ENCODE measurements around the gene LIFR.

LIFR gene

DNA sequence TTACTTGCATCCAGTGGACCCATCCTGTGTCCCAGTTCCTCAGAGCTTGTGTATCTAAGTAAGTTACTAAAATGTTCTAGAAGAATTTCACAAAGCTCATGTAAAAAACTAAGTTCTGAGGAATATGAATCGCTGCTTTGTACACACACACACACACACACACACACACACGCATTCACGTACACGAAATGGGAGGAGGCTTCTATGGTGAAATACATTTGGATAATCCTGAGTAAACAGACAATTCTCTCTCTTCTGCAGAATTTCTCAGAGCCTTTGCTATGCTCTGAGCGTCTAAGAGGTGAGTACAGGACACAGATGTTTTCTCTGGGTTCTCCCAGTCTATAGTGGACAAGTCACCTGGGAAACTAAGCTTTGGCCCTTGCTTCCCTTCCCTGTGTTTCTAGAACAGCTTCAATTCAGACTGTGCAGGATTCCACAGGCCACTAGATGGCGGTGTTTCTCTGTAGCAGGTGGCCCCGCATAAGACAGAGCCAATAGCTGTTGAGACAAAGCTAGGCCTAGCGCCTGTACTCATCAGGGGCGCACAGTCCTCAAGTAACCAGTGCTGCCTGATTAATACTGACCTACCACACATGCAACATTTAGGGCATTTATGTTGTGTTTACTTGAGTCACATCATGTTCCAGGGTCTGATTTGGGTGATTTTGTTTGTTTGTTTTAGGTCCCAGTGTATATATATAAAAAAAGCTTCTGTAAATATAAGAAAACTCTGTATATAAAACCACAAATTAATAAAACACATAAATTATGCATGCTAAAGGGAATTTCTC is 114.8 kb downstream of the LIFR start:
- DNase-seq (ENCODE audit: low spot score), result peak; percentile 86

DNA sequence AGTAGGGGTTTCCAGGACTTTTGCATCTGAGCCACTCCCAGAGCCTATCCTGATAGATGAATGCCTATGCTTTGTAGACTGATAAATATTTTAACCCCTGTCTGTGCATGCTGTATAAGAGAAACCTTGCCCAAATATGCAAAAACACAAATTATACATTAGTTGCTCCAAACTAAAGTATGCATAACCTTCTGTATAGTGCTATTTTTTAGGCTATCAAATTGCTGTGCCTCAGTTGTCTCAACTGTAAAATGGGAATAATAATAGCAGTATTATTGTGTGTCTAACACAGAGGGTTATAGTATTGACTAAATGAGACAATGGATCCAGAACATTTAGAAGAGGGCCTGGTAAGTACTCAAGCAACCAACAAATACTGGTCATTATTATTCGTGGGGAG is 117.7 kb downstream of the LIFR start:
- DNase-seq (ENCODE audit: low spot score), result no peak

DNA sequence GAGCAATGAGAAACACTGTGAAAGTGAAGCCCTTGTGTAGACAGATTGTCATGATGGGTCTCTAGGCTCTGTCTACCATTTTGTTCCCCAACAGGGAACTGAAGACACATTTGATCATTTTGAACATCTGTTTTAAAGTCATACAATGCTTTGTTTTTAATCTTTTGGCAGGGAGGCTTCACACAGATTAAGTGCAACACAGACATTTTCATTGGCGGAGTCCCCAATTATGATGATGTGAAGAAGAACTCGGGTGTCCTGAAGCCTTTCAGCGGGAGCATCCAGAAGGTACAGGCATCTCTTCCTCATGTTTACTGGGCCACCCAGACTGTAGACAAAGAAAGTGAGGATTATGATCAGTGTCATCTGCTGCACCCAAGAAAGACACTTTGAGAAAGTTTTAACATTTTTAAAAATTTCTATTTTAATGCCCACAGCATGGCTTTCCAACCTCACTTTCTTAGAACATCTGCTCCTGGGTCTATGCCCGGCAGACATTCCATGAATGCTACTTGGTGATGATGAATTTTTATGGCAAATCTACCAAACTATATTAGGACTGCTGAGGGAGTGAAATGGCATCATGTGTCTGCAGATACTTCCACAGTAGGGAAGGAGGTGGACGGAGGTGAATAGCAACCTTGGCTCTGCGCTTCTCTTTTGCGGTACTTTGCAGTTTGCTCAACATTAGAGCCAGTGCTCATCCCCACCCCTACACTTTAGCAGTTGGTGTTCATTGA is 121.3 kb downstream of the LIFR start:
- no peak for DNase-seq (ENCODE audit: low spot score)

DNA sequence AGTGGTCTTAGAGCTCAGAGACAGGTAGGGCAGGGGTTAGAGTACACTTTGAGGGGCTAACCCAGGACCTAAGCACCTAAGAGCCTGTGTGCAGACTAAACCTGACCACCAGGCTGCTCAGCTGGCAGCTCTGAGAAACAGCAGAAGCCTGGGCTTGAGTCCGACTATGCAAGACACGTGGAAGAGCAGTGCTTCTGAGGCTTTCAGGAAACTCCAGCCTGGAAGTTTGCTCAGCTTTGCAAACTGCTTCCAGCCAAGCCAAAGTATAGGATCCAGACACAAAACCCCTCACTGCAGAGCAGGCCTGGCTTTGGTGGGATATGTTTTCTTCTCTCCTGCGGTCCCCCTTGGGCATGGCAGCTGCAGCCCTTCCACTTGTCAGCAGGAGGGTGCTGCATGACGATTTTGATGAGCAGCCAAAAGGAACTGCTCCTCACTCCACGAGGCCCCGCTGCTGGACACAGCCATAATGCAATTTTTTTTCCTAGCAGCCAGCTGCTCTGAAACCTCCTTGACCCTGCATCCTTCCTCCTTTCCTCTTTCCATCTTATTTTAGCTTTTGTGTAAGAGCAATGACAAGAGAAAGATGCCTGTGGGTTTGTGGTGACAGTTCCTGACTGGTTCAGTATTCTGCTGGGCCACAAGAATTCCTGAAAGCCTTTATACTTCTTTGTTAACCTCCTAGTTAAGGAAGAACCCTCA is 123.1 kb downstream of the LIFR start:
- DNase-seq (ENCODE audit: low spot score), result no peak

DNA sequence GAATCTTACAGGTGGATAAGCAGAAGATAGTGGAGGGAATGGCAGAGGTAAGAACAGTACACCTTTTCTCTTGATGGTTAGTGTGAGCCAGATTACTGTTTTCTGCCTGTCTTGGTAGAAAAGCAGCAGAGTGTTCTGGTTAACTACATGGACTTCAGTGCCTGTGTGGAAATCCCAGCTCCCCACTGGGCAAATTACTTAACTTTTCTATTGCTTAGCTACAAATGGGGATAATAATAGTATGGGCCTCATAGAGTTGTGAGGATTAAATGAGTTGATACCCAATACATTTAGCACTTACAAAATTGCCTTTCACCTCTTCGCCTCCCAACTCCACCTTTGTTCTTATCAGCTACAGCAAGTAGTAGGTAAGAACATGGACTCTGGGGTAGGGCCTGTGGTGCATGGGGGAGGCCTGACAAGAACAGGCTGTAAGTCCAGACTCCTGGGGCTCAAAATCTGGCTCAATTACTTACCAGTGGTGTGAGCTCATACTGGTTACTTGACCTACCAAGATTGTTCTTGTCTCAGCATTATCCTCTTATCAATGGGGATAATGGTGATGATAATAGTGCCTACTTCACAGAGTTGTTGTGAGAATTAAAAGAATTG is 125.1 kb downstream of the LIFR start:
- DNase-seq (ENCODE audit: low spot score), result no peak

DNA sequence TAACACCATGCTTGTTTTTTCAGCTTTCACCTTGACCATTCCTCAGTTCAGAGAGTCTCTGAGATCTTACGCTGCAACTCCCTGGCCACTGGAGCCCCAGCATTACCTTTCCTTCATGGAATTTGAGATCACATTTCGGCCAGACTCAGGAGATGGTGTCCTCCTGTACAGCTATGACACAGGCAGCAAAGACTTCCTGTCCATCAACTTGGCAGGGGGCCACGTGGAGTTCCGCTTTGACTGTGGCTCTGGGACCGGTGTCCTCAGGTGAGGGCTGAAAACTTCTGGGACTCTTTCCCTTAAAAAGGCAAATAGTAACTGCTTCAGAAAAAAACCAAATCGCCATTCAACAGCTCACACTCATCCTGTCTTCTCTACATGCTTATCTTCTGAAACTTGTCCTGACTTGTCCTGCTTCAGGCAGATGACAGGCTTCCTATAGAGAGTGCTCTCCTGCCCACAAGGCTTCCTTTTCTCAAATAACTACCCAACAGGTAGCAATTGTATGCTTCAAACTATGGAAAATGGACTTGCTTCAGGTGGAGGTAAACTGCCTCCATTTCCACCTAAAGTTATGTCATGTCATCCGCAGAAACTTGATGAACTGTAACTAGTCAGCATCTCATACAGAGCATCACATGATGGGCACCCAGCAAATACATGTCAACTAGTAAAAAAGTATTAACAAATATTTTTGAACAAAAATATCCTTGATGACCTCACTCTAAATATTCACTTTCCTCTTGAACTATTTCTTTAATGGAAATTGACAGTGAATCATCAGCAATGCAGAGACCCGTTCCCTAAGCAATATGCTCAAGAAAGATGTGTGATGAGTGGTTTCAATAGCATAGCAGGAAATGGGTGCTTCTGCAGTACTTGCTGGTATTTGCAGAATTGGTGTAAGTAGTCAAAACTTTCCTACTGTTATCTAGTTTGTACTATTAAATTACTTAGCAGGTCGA is 129.2 kb downstream of the LIFR start:
- no peak for DNase-seq (ENCODE audit: low spot score)

DNA sequence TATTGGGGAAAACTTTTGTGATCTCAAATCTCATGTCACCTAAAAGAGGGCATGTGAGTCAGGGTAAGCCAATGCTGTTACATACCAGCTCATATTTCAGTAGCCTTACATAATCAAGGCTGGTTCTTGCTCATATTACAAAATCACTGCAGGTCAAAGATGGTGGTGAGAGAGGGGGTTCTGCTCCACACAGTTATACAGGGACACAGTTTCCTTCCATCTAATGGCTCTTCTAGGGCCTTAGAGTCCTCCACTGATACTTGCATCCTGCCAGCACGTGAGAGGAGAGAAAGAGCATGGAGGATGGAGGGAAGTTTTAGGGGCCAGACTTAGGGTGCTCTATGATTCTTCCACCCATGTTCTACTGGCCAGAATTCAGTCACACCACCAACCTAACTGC is 130.0 kb downstream of the LIFR start:
- no peak for DNase-seq (ENCODE audit: low spot score)

All from activated CD4-positive, alpha-beta T cell treated with anti-CD3 and anti-CD28 coated beads, Interleukin-2, Interleukin-4, amounts not matched to agents 100 ng/mL and 50 ng/mL, durations not matched to agents 16 hours and 8 hours (primary cell).